ENCODE results near the gene PSMD4. TPM values are rescaled to one million over a fixed set of nuclear protein-coding genes. Genes with fewer than 3 reads are reported as not detected.

PSMD4 gene
- total RNA-seq, 1 donor from 2014 or later, result 123 TPM

- Histone ChIP-seq H3K4me1 (peaks cover 12% of the 10 kb centered on the region), H3K9ac (no peak overlapping the region), H3K9me3 (ENCODE audit: low read depth) (no peaks in the 10 kb centered on the region), H3K27ac (no peak overlapping the region), H3K4me3 (no peak overlapping the region), H3K79me2 (ENCODE audit: low read depth) (peaks cover 22% of the 10 kb centered on the region), H3K27me3 (no peaks in the 10 kb centered on the region), H3F3A (ENCODE audit: low read depth) (peaks cover 25% of the 10 kb centered on the region), H2AFZ (replicated peaks) (no peak overlapping the region), H3K36me3 (no peaks in the 10 kb centered on the region), H3K4me2 (no peak overlapping the region), H4K20me1 (ENCODE audit: low read depth) (peaks cover 52% of the 10 kb centered on the region)
- Mint-ChIP-seq H3K4me3 (no peak overlapping the region), H3K27me3 (ENCODE audit: insufficient read depth, low read depth) (peaks cover 13% of the 10 kb centered on the region), H3K9me3 (no peaks in the 10 kb centered on the region), H3K4me1 (peaks cover 7% of the 10 kb centered on the region), H3K27ac (no peak overlapping the region), H3K36me3 (peaks cover 24% of the 10 kb centered on the region)
- TF ChIP-seq EZH2 (IDR thresholded peaks at IDR 0.05) (no peak), EZH2phosphoT487 (IDR thresholded peaks at IDR 0.05) (no peak), CTCF (IDR thresholded peaks at IDR 0.05) (no peak)
- no peak for DNase-seq (ENCODE audit: low spot score)
Measured at GRCh38 chr1:151289080-151289935, 34.8 kb downstream of the PSMD4 start.

- H3K27ac Mint-ChIP-seq, result no peak overlapping the region
- H3K36me3 ChIP-seq, result no peaks in the 10 kb centered on the region
- peaks cover 5% of the 10 kb centered on the region for H3K4me1 Mint-ChIP-seq
- H3F3A ChIP-seq (ENCODE audit: low read depth), result peaks cover 33% of the 10 kb centered on the region
- H2AFZ ChIP-seq (replicated peaks), result no peak overlapping the region
- H3K9me3 Mint-ChIP-seq, result no peaks in the 10 kb centered on the region
- no peak overlapping the region for H3K9ac ChIP-seq
- H3K4me2 ChIP-seq, result no peak overlapping the region
- H3K36me3 Mint-ChIP-seq, result peaks cover 24% of the 10 kb centered on the region
- H3K79me2 ChIP-seq (ENCODE audit: low read depth), result peaks cover 13% of the 10 kb centered on the region
- no peaks in the 10 kb centered on the region for H3K9me3 ChIP-seq (ENCODE audit: low read depth)
- no peaks in the 10 kb centered on the region for H3K27me3 ChIP-seq
- peaks cover 20% of the 10 kb centered on the region for H3K4me1 ChIP-seq
- peaks cover 13% of the 10 kb centered on the region for H3K27me3 Mint-ChIP-seq (ENCODE audit: insufficient read depth, low read depth)
- no peak for DNase-seq (ENCODE audit: low spot score)
- TF ChIP-seq EZH2 (IDR thresholded peaks at IDR 0.05) (no peak), EZH2phosphoT487 (IDR thresholded peaks at IDR 0.05) (no peak), CTCF (IDR thresholded peaks at IDR 0.05) (no peak)
- no peak overlapping the region for H3K4me3 Mint-ChIP-seq
- peaks cover 44% of the 10 kb centered on the region for H4K20me1 ChIP-seq (ENCODE audit: low read depth)
- peak overlapping the region; percentile 25 for H3K27ac ChIP-seq
- no peak overlapping the region for H3K4me3 ChIP-seq
Measured at GRCh38 chr1:151289991-151290708, 35.6 kb downstream of the PSMD4 start.

GRCh38 chr1:151290709-151291303 is 36.3 kb downstream of the PSMD4 start:
- no peak overlapping the region for H2AFZ ChIP-seq (replicated peaks)
- Mint-ChIP-seq H3K4me1 (peaks cover 6% of the 10 kb centered on the region), H3K9me3 (no peaks in the 10 kb centered on the region), H3K27ac (no peak overlapping the region), H3K36me3 (peaks cover 24% of the 10 kb centered on the region), H3K27me3 (ENCODE audit: insufficient read depth, low read depth) (peaks cover 13% of the 10 kb centered on the region), H3K4me3 (no peak overlapping the region)
- no peaks in the 10 kb centered on the region for H3K9me3 ChIP-seq (ENCODE audit: low read depth)
- peaks cover 7% of the 10 kb centered on the region for H3K79me2 ChIP-seq (ENCODE audit: low read depth)
- H3K4me2 ChIP-seq, result no peak overlapping the region
- H3K27me3 ChIP-seq, result no peaks in the 10 kb centered on the region
- no peaks in the 10 kb centered on the region for H3K36me3 ChIP-seq
- H3K4me1 ChIP-seq, result peaks cover 27% of the 10 kb centered on the region
- H3K27ac ChIP-seq, result peak overlapping the region; percentile 25
- no peak overlapping the region for H3K4me3 ChIP-seq
- no peak for DNase-seq (ENCODE audit: low spot score)
- TF ChIP-seq EZH2 (IDR thresholded peaks at IDR 0.05) (no peak), CTCF (IDR thresholded peaks at IDR 0.05) (no peak), EZH2phosphoT487 (IDR thresholded peaks at IDR 0.05) (no peak)
- H3F3A ChIP-seq (ENCODE audit: low read depth), result peaks cover 40% of the 10 kb centered on the region
- no peak overlapping the region for H3K9ac ChIP-seq
- peaks cover 42% of the 10 kb centered on the region for H4K20me1 ChIP-seq (ENCODE audit: low read depth)

All from neural progenitor cell (in vitro differentiated cells).